GM23338 (cell line): Measurements from ENCODE around the gene CHGA. TPM values are rescaled to one million over a fixed set of nuclear protein-coding genes. Genes with fewer than 3 reads are reported as not detected.

ENCODE experiments used
- ATAC-seq: fragments of 200-7000 bp; cut with Tn5 transposase; 3 replicates; pipeline ENCODE4 v1.9.1; 2020
- DNase-seq: peaks from one replicate; pipeline ENCODE4 v3.0.0-alpha.2; 2015; ENCODE audit warnings: low spot score
- H2AFZ ChIP-seq: fragments of 200-600 bp; sonication (generic); 2 replicates; pipeline ENCODE4 v1.8.0; 2016; ENCODE audit warnings: antibody characterized with exemption, mild to moderate bottlenecking, moderate library complexity
- H3F3A ChIP-seq: fragments of 200-600 bp; sonication (generic); replicated peaks from 2 replicates; pipeline ENCODE4 v1.8.0; 2017; ENCODE audit warnings: antibody characterized with exemption, mixed run types, low read depth
- H3K27ac ChIP-seq: fragments of 200-600 bp; sonication (generic); 2 replicates; pipeline ENCODE4 v1.6.1; 2016; ENCODE audit warnings: low read depth
- H3K27me3 ChIP-seq: fragments of 200-600 bp; sonication (generic); 2 replicates; pipeline ENCODE4 v1.8.0; 2016; ENCODE audit warnings: mild to moderate bottlenecking, mixed run types, moderate library complexity; ENCODE audit not compliant: insufficient read depth
- H3K36me3 ChIP-seq: fragments of 200-600 bp; sonication (generic); 2 replicates; pipeline ENCODE4 v1.8.0; 2016; ENCODE audit warnings: mild to moderate bottlenecking; ENCODE audit not compliant: insufficient read depth
- H3K4me1 ChIP-seq: fragments of 200-600 bp; sonication (generic); 2 replicates; pipeline ENCODE4 v1.8.0; 2016; ENCODE audit warnings: mild to moderate bottlenecking, moderate library complexity; ENCODE audit not compliant: insufficient read depth
- H3K4me2 ChIP-seq: fragments of 200-600 bp; sonication (generic); 2 replicates; pipeline ENCODE4 v1.7.1; 2017; ENCODE audit warnings: mixed run types
- H3K4me3 ChIP-seq: fragments of 200-600 bp; sonication (generic); 2 replicates; pipeline ENCODE4 v1.6.1; 2016; ENCODE audit warnings: mixed run types
- H3K79me2 ChIP-seq: fragments of 200-600 bp; sonication (generic); replicated peaks from 2 replicates; pipeline ENCODE4 v1.8.0; 2017; ENCODE audit warnings: mild to moderate bottlenecking; ENCODE audit not compliant: insufficient read depth
- H3K9me2 ChIP-seq: fragments of 200-600 bp; sonication (generic); 2 replicates; pipeline ENCODE4 v1.8.0; 2017; ENCODE audit not compliant: insufficient read depth
- H4K20me1 ChIP-seq: fragments of 200-600 bp; sonication (generic); replicated peaks from 2 replicates; pipeline ENCODE4 v1.8.0; 2017; ENCODE audit warnings: mild to moderate bottlenecking; ENCODE audit not compliant: insufficient read depth
- H3K27ac Mint-ChIP-seq: 2 replicates; pipeline ENCODE4 v1.8.0; 2020; ENCODE audit warnings: inconsistent platforms, mild to moderate bottlenecking, moderate library complexity, mixed read lengths
- H3K27me3 Mint-ChIP-seq: 3 replicates; pipeline ENCODE4 v1.8.0; 2022; ENCODE audit warnings: low read depth, mild to moderate bottlenecking, moderate library complexity, mixed read lengths, inconsistent platforms; ENCODE audit not compliant: insufficient read depth, poor library complexity
- H3K36me3 Mint-ChIP-seq: 3 replicates; pipeline ENCODE4 v1.8.0; 2021; ENCODE audit warnings: low read depth, mild to moderate bottlenecking, inconsistent platforms, moderate library complexity, mixed read lengths
- H3K4me1 Mint-ChIP-seq: 3 replicates; pipeline ENCODE4 v1.8.0; 2020; ENCODE audit warnings: mild to moderate bottlenecking, inconsistent platforms, mixed read lengths
- H3K4me3 Mint-ChIP-seq: 3 replicates; pipeline ENCODE4 v1.8.0; 2021; ENCODE audit warnings: moderate library complexity, mild to moderate bottlenecking, inconsistent platforms, mixed read lengths
- H3K9me3 Mint-ChIP-seq: 3 replicates; pipeline ENCODE4 v1.8.0; 2020; ENCODE audit warnings: moderate library complexity, mild to moderate bottlenecking, inconsistent platforms, mixed read lengths
- CREB1 ChIP-seq: fragments of 250-450 bp; sonication (Bioruptor Pico); IDR thresholded peaks from 2 replicates; pipeline ENCODE4 v1.5.0; 2020; ENCODE audit warnings: low read depth, mild to moderate bottlenecking, moderate library complexity
- ETS1 ChIP-seq: IDR thresholded peaks from 2 replicates; pipeline ENCODE4 v1.6.1; 2016; ENCODE audit warnings: antibody characterized with exemption
- REST ChIP-seq: IDR thresholded peaks from one replicate; pipeline ENCODE4 v1.6.1; 2018; ENCODE audit warnings: antibody characterized with exemption; ENCODE audit not compliant: unreplicated experiment
- polyA plus RNA-seq: library from polyadenylated mRNA; unstranded; fragments of >200 nt; fragmentation: Nextera tagmentation; extraction: Ambion mirVana; gene quantifications from 2 replicates; pipeline ENCODE4 v1.2.1, GENCODE V29; 2016
- total RNA-seq: library from RNA; depleted of rRNA; stranded (reverse); fragments of >200 nt; shearing (Covaris generic); gene quantifications from 2 replicates; pipeline ENCODE4 v1.2.3, GENCODE V29; 2014

Gene CHGA
- total and polyA plus RNA-seq, 2 experiments from 2014 or later: 13.9 to 19.6 TPM

- no peak overlapping the region for H3K4me2 ChIP-seq
- H3F3A ChIP-seq: no peaks in the 10 kb centered on the region
- peaks cover 18% of the 10 kb centered on the region; the same call in 2 of the 3 replicates for H3K9me3 Mint-ChIP-seq
- no peak overlapping the region for H3K4me3 ChIP-seq
- no peaks in the 10 kb centered on the region for H3K36me3 Mint-ChIP-seq
- TF ChIP-seq REST (peak; percentile 90), CREB1 (no peak)
- peak; percentile 88 for ATAC-seq
- H3K4me1 ChIP-seq: no peaks in the 10 kb centered on the region
- H3K36me3 ChIP-seq: no peaks in the 10 kb centered on the region
- DNase-seq: peak; percentile 87
- no peak overlapping the region for H3K4me3 Mint-ChIP-seq
- H4K20me1 ChIP-seq: no peaks in the 10 kb centered on the region
- H3K27me3 Mint-ChIP-seq: peaks cover 5% of the 10 kb centered on the region
- no peaks in the 10 kb centered on the region for H3K79me2 ChIP-seq
- no peaks in the 10 kb centered on the region for H3K27me3 ChIP-seq
- no peaks in the 10 kb centered on the region for H3K9me2 ChIP-seq
- no peaks in the 10 kb centered on the region for H3K4me1 Mint-ChIP-seq
- no peak overlapping the region for H2AFZ ChIP-seq
- H3K27ac Mint-ChIP-seq: no peak overlapping the region
- H3K27ac ChIP-seq: no peak overlapping the region
Observed at GRCh38 chr14:92914087-92914656, 8.8 kb upstream of the CHGA start.

GRCh38 chr14:92916201-92916600, 6.7 kb upstream of the CHGA start:
- H3K27me3 ChIP-seq: no peaks in the 10 kb centered on the region
- H3K4me2 ChIP-seq: no peak overlapping the region
- H3K4me3 Mint-ChIP-seq: no peak overlapping the region
- no peak for ATAC-seq
- TF ChIP-seq ETS1: no peak
- no peak overlapping the region for H3K4me3 ChIP-seq
- H3K36me3 Mint-ChIP-seq: no peaks in the 10 kb centered on the region
- DNase-seq: no peak
- H3K9me2 ChIP-seq: no peaks in the 10 kb centered on the region
- no peaks in the 10 kb centered on the region for H3K79me2 ChIP-seq
- no peaks in the 10 kb centered on the region for H3F3A ChIP-seq
- peaks cover 11% of the 10 kb centered on the region for H3K27me3 Mint-ChIP-seq
- H3K27ac ChIP-seq: no peak overlapping the region
- H2AFZ ChIP-seq: no peak overlapping the region
- H3K9me3 Mint-ChIP-seq: peaks cover 12% of the 10 kb centered on the region; the same call in 2 of the 3 replicates
- no peaks in the 10 kb centered on the region for H3K36me3 ChIP-seq
- H3K4me1 Mint-ChIP-seq: no peaks in the 10 kb centered on the region
- H3K27ac Mint-ChIP-seq: no peak overlapping the region
- H3K4me1 ChIP-seq: no peaks in the 10 kb centered on the region
- H4K20me1 ChIP-seq: no peaks in the 10 kb centered on the region
